ENCODE data around the gene GPR42. TPM values are rescaled to one million over a fixed set of nuclear protein-coding genes. Genes with fewer than 3 reads are reported as not detected.

Gene GPR42
- total and polyA plus RNA-seq, 12 donors, result not detected

- 79 to 83% (median 80%) methylated on average over 10 to 14 of the region's 14 CpGs; no CpG with 5 or more reads in 1 of the 4 donors for WGBS, 4 donors
- Histone ChIP-seq H3K9me3 (replicated peaks in 1 of 3) (no peaks in the 10 kb centered on the region), H3K27ac (no peak overlapping the region), H3K4me3 (no peak overlapping the region), H3K36me3 (replicated peaks in 1 of 2) (no peaks in the 10 kb centered on the region), H3K27me3 (no peaks in the 10 kb centered on the region), H3K4me1 (replicated peaks in 1 of 2) (no peaks in the 10 kb centered on the region)
- no peak for TF ChIP-seq POLR2A (IDR thresholded peaks at IDR 0.05)
- no peak for TF ChIP-seq CTCF (IDR thresholded peaks at IDR 0.05)
- intact Hi-C loops (cut with DNase I), result no loop called here
- peak in 1 of 7 donors; percentile 30 for DNase-seq
These were observed 8.4 kb upstream of the GPR42 start for GRCh38 chr19:35362261-35363000.

GRCh38 chr19:35363001-35363590, 7.8 kb upstream of the GPR42 start:
- no peaks in the 10 kb centered on the region for H3K27me3 ChIP-seq
- H3K4me3 ChIP-seq, result no peak overlapping the region
- intact Hi-C loops (cut with DNase I), result no loop called here
- WGBS, 4 donors, result 85 to 88% (median 88%) methylated on average over 7 to 11 of the region's 11 CpGs; no CpG with 5 or more reads in 1 of the 4 donors
- DNase-seq, result peak in 1 of 7 donors; percentile 33
- H3K27ac ChIP-seq, result no peak overlapping the region
- TF ChIP-seq POLR2A (IDR thresholded peaks at IDR 0.05) (no peak), CTCF (IDR thresholded peaks at IDR 0.05) (no peak)
- no peaks in the 10 kb centered on the region for H3K36me3 ChIP-seq (replicated peaks in 1 of 2)
- H3K9me3 ChIP-seq (replicated peaks in 1 of 3), result no peaks in the 10 kb centered on the region
- H3K4me1 ChIP-seq (replicated peaks in 1 of 2), result no peaks in the 10 kb centered on the region

GRCh38 chr19:35363711-35364425, 7.0 kb upstream of the GPR42 start:
- WGBS, 4 donors, result 79 to 89% (median 87%) methylated on average over 7 to 19 of the region's 19 CpGs; no CpG with 5 or more reads in 1 of the 4 donors
- H3K4me3 ChIP-seq, result no peak overlapping the region
- peak in 1 of 7 donors; percentile 21 for DNase-seq
- H3K27ac ChIP-seq, result no peak overlapping the region
- H3K4me1 ChIP-seq (replicated peaks in 1 of 2), result no peaks in the 10 kb centered on the region
- intact Hi-C loops (cut with DNase I), result no loop called here
- H3K27me3 ChIP-seq, result no peaks in the 10 kb centered on the region
- H3K36me3 ChIP-seq (replicated peaks in 1 of 2), result no peaks in the 10 kb centered on the region
- no peaks in the 10 kb centered on the region for H3K9me3 ChIP-seq (replicated peaks in 1 of 3)
- TF ChIP-seq CTCF (IDR thresholded peaks at IDR 0.05) (no peak), POLR2A (IDR thresholded peaks at IDR 0.05) (no peak)

- intact Hi-C loops (cut with DNase I), result no loop called here
- Histone ChIP-seq H3K9me3 (replicated peaks in 1 of 3) (no peaks in the 10 kb centered on the region), H3K4me3 (no peak overlapping the region), H3K36me3 (replicated peaks in 1 of 2) (no peaks in the 10 kb centered on the region), H3K4me1 (replicated peaks in 1 of 2) (no peaks in the 10 kb centered on the region), H3K27me3 (no peaks in the 10 kb centered on the region), H3K27ac (no peak overlapping the region)
- TF ChIP-seq POLR2A (IDR thresholded peaks at IDR 0.05) (no peak), CTCF (IDR thresholded peaks at IDR 0.05) (no peak)
- 88 to 89% (median 88%) methylated on average over 4 of the region's 4 CpGs; no CpG with 5 or more reads in 1 of the 4 donors for WGBS, 4 donors
- peak in 1 of 7 donors; percentile 21 for DNase-seq
These were observed 5.6 kb upstream of the GPR42 start for GRCh38 chr19:35365303-35365702.

Measured in adrenal gland (tissue), 12 donors.